ENCODE measurements around the gene CCDC148. TPM values are rescaled to one million over a fixed set of nuclear protein-coding genes. Genes with fewer than 3 reads are reported as not detected.

CCDC148 gene
- total RNA-seq, 1 donor from 2014 or later = 2.4 TPM

GRCh38 chr2:158388159-158388558 is 68.4 kb downstream of the CCDC148 start:
- Histone ChIP-seq H3K9ac (ENCODE audit: low read length) (no peak overlapping the region), H3K9me3 (ENCODE audit: insufficient read depth, low read depth, low read length) (no peaks in the 10 kb centered on the region), H3K4me3 (ENCODE audit: insufficient read depth, low read depth, low read length) (no peak overlapping the region), H2AFZ (ENCODE audit: low read depth, low read length) (no peak overlapping the region), H3K27ac (ENCODE audit: low read depth, low read length) (no peak overlapping the region), H3K27me3 (ENCODE audit: insufficient read depth, low read length) (no peaks in the 10 kb centered on the region), H3K4me2 (ENCODE audit: low read length) (no peak overlapping the region), H3K36me3 (ENCODE audit: insufficient read depth, low read length) (no peaks in the 10 kb centered on the region), H3K79me2 (ENCODE audit: insufficient read depth, low read length) (no peaks in the 10 kb centered on the region), H3K4me1 (ENCODE audit: insufficient read depth, low read length) (no peaks in the 10 kb centered on the region), H4K20me1 (ENCODE audit: insufficient read depth, low read length) (no peaks in the 10 kb centered on the region)
- TF ChIP-seq CTCF (IDR thresholded peaks at IDR 0.05; ENCODE audit: insufficient read depth, low read depth, low read length) (no peak), EZH2 (IDR thresholded peaks at IDR 0.05; ENCODE audit: insufficient read depth, low read length) (no peak)
- no peak overlapping the region for H3K27ac Mint-ChIP-seq (ENCODE audit: unreplicated experiment)
- no peak for DNase-seq (ENCODE audit: low read depth)
- no peaks in the 10 kb centered on the region for H3K27me3 Mint-ChIP-seq (ENCODE audit: low read depth, unreplicated experiment)
- H3K36me3 Mint-ChIP-seq (ENCODE audit: low read depth, unreplicated experiment) = no peaks in the 10 kb centered on the region
- H3K4me1 Mint-ChIP-seq (ENCODE audit: low read depth, unreplicated experiment) = peaks cover 6% of the 10 kb centered on the region
- H3K4me3 Mint-ChIP-seq (ENCODE audit: unreplicated experiment) = no peak overlapping the region
- H3K9me3 Mint-ChIP-seq (ENCODE audit: unreplicated experiment) = peaks cover 3% of the 10 kb centered on the region
- no peak for FAIRE-seq

DNA sequence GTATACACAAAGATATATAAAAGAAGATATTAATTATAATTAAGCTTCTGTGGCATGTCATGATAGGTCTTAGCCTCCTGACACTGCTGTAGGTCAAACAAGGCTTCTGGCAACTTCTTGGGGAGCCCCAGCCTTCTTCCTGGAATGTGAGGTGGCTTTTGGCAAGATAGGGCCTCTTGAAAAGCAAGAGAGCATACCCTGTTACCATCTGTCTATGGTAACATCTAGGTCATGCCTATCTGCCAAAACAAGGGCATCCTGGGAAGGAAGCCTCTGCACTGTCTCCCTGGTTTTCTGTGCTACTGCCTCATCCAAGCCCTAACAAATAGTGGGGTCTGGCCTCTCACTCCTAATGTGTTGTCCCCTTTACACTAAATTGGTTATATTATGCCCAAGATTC is 70.9 kb downstream of the CCDC148 start:
- TF ChIP-seq CTCF (IDR thresholded peaks at IDR 0.05; ENCODE audit: insufficient read depth, low read depth, low read length) (no peak), EZH2 (IDR thresholded peaks at IDR 0.05; ENCODE audit: insufficient read depth, low read length) (no peak)
- no peaks in the 10 kb centered on the region for H3K27me3 Mint-ChIP-seq (ENCODE audit: low read depth, unreplicated experiment)
- no peak overlapping the region for H3K27ac Mint-ChIP-seq (ENCODE audit: unreplicated experiment)
- Histone ChIP-seq H3K27me3 (ENCODE audit: insufficient read depth, low read length) (no peaks in the 10 kb centered on the region), H2AFZ (ENCODE audit: low read depth, low read length) (no peak overlapping the region), H3K4me3 (ENCODE audit: insufficient read depth, low read depth, low read length) (no peak overlapping the region), H3K36me3 (ENCODE audit: insufficient read depth, low read length) (no peaks in the 10 kb centered on the region), H3K9me3 (ENCODE audit: insufficient read depth, low read depth, low read length) (no peaks in the 10 kb centered on the region), H3K4me2 (ENCODE audit: low read length) (no peak overlapping the region), H3K9ac (ENCODE audit: low read length) (no peak overlapping the region), H4K20me1 (ENCODE audit: insufficient read depth, low read length) (no peaks in the 10 kb centered on the region), H3K4me1 (ENCODE audit: insufficient read depth, low read length) (no peaks in the 10 kb centered on the region), H3K79me2 (ENCODE audit: insufficient read depth, low read length) (no peaks in the 10 kb centered on the region), H3K27ac (ENCODE audit: low read depth, low read length) (no peak overlapping the region)
- H3K4me1 Mint-ChIP-seq (ENCODE audit: low read depth, unreplicated experiment) = no peaks in the 10 kb centered on the region
- peaks cover 3% of the 10 kb centered on the region for H3K9me3 Mint-ChIP-seq (ENCODE audit: unreplicated experiment)
- no peak overlapping the region for H3K4me3 Mint-ChIP-seq (ENCODE audit: unreplicated experiment)
- no peaks in the 10 kb centered on the region for H3K36me3 Mint-ChIP-seq (ENCODE audit: low read depth, unreplicated experiment)
- FAIRE-seq (no peak), DNase-seq (ENCODE audit: low read depth) (no peak)

DNA sequence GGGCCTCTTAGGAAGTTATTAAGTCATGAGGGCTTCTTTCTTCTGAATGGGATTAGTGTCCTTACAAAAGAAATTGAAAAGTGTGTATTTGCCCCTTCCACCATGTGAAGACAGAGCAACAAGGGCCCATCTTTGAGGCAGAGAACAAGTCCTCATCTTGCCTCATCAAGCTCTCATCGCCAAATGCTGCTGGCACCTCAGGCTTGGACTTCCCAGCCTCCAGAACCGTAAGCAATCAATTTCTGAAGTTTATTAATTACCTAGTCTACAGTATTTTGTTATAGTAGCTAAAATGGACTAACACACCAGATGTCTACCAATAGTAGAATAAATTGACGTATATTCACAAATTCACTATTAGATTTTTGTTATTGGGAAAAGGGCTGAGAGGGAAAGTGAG is 74.6 kb downstream of the CCDC148 start:
- H3K9me3 ChIP-seq (ENCODE audit: insufficient read depth, low read depth, low read length) = no peaks in the 10 kb centered on the region
- no peak overlapping the region for H3K27ac ChIP-seq (ENCODE audit: low read depth, low read length)
- H3K4me3 ChIP-seq (ENCODE audit: insufficient read depth, low read depth, low read length) = no peak overlapping the region
- Mint-ChIP-seq H3K4me3 (ENCODE audit: unreplicated experiment) (no peak overlapping the region), H3K27ac (ENCODE audit: unreplicated experiment) (no peak overlapping the region), H3K4me1 (ENCODE audit: low read depth, unreplicated experiment) (no peaks in the 10 kb centered on the region), H3K36me3 (ENCODE audit: low read depth, unreplicated experiment) (no peaks in the 10 kb centered on the region), H3K9me3 (ENCODE audit: unreplicated experiment) (no peaks in the 10 kb centered on the region), H3K27me3 (ENCODE audit: low read depth, unreplicated experiment) (no peaks in the 10 kb centered on the region)
- no peak overlapping the region for H2AFZ ChIP-seq (ENCODE audit: low read depth, low read length)
- no peak overlapping the region for H3K4me2 ChIP-seq (ENCODE audit: low read length)
- TF ChIP-seq CTCF (IDR thresholded peaks at IDR 0.05; ENCODE audit: insufficient read depth, low read depth, low read length) (no peak), EZH2 (IDR thresholded peaks at IDR 0.05; ENCODE audit: insufficient read depth, low read length) (no peak)
- no peaks in the 10 kb centered on the region for H3K4me1 ChIP-seq (ENCODE audit: insufficient read depth, low read length)
- no peak overlapping the region for H3K9ac ChIP-seq (ENCODE audit: low read length)
- no peaks in the 10 kb centered on the region for H3K79me2 ChIP-seq (ENCODE audit: insufficient read depth, low read length)
- H3K36me3 ChIP-seq (ENCODE audit: insufficient read depth, low read length) = no peaks in the 10 kb centered on the region
- FAIRE-seq (no peak), DNase-seq (ENCODE audit: low read depth) (no peak)
- no peaks in the 10 kb centered on the region for H4K20me1 ChIP-seq (ENCODE audit: insufficient read depth, low read length)
- no peaks in the 10 kb centered on the region for H3K27me3 ChIP-seq (ENCODE audit: insufficient read depth, low read length)
